ENCODE results near the gene SLC2A13.
A peak's percentile ranks its signal among the peaks of the same experiment; 100 is the strongest.
"Not testable (repeated sequence)": the region's sequence is repeated elsewhere in the genome, so short reads cannot be mapped to it uniquely, and the experiment has no call there.

Gene SLC2A13

DNA sequence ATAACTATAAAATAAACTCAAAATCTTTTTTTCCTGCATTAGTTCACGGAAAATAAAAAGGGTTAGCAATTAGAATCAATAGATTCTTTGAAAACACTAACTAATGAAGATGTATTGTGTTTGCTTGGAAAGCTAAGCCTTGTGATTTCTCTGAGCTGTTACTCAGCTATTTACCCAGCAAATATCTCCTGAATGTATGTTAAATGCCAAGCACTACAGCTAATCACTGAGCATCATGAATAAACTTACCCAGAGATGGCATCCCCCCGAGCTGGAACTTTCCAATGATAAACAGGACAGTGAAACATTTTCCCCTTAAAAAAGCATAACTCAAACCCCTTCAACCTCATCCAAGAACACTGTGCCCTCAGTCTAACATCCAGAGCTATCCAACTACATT lies 71.2 kb downstream of the SLC2A13 start:
- no peak for DNase-seq (ENCODE audit: low spot score)

DNA sequence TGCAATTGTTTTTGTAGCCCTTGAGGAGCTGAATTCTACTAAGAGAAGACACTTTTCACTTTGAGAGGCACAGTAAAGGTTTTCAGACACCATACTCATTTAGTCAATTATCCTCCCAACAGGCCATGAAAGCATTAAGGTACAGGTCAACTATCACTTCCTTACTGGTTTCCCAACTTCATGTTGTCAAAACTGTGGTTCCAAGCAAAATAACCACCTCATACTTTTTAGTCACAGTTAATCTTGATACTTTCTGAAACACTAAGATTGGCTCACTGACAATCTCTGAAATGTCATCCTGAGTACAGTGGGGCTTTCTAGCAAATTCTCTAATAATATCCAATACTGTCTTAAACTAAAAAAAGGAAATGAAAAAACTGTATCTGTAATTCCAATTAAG lies 71.7 kb downstream of the SLC2A13 start:
- DNase-seq (ENCODE audit: low spot score) = no peak

DNA sequence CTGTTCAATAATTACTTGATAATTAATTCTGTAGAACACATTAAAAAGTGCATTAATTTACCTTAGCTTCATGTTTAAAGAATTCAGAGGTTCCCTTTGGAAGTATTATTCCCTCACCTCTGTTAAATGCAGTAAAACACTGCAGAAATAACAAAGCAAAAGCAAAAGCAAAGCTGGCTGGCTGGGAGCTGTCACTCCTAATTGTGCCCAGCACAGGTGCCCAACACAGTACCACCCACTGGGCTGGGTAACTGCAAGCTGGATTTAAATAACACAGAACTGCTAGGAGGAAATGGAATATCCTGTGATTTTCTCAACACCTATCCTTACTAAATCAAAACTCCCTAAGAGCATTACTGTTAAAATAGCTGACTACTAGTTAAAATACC lies 72.6 kb downstream of the SLC2A13 start:
- DNase-seq (ENCODE audit: low spot score) = no peak

DNA sequence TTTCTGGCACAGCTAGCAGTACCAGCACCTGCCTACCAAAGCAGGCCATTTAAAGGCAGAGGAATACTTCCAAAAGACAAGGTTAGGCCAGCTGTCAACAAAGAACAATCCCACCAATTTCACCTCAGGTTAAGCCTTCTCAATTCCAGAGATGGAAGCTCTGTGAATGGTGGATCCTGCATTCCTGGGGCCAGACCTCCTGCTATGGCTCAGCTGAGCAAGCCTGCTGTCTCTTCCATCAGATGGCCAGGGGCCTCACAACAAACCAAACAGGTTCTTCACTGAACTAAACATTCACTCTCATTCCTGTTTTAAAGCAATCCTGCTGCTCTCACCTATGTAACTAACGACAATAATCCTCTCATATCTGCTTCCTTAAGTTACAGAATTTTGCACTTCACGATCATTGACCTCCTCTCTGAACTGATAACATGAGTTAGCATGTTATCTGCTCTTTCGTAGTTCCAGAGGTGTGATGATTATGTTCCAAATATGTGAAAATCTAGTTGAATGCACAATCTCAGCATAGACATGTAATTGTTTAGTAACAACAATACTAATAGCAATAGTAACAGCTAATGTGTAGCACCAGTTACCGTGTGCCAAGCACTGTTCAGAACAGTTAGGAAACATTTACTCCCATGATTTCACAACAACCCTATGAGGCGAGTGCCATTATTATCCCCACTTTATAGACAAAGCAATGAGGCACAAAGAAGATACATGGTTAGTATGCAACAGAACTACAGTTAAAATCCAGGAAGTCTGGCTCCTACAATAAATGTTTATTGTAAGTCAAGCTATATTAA lies 73.2 kb downstream of the SLC2A13 start:
- DNase-seq (ENCODE audit: low spot score) = no peak

DNA sequence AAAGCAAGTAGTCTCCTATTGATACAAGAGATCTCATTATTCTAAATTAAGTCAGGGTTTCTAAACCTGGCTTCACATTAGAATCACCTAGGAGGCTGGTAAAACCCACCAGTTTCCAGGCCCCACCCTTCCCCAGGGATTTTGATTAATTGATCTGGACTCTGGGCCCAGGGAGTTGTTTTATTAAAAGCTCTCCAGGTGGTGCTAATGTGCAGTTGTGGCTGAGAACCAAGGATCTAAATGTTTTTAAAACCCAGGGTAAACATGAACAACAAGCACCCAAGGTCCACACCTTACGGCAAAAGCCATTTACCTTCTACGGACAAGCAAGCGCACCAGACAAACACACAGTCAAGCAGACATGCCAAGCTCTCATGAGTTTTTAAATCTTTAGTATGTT lies 73.9 kb downstream of the SLC2A13 start:
- no peak for DNase-seq (ENCODE audit: low spot score)

DNA sequence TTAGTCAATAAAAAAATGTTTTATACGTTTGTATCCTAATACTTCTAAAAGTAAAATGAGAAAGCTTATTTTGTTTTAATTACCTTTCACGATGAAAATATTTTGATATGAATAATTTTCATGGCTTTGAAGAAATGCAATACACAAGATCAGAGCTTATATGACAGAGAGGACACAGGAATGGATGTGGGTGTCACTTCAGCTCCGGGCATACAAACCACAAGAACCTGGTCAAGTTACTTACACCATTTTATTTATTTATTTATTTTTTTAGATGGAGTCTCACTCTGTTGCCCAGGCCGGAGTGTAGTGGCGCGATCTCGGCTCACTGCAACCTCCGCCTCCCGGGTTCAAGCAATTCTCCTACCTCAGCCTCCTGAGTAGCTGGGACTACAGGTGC lies 74.9 kb downstream of the SLC2A13 start:
- DNase-seq (ENCODE audit: low spot score) = not testable (repeated sequence)

DNA sequence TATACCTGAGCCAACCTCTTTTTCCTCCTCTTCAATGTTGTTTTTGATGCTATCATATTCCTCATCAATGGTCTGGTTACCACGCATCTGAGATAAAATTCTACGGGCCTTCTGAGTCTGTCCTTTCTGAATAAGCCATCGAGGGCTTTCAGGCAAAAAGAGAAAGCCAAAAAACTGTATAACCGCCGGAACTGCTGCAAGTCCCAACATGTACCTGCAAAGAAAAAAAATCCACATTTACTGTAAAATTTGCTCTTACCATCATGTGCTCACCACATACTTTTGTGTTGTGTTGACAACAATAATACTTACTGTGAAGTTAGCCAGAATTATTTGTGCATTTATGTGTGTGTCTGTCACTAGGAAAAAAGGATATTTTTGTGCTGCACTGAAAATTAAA lies 77.6 kb downstream of the SLC2A13 start:
- DNase-seq (ENCODE audit: low spot score) = no peak

DNA sequence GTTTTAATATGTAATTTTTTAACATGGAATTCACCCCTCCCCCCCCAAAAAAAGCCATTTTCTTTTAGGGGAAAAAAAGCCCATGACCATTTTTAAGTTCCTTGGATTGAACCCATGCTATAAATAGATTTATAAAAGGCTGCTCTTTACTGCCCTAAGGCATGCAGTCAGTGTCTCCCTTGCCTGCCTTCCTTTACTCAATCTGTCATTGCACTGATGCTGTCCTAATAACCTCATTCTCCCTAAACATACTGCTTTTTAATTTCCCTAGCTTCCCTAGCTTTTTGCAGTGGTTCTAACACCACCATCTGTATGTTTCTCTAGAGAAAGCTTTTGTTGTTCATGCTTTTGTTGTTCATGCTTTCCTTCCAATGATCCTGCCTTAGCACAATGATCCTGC lies 83.0 kb downstream of the SLC2A13 start:
- DNase-seq (ENCODE audit: low spot score) = no peak

DNA sequence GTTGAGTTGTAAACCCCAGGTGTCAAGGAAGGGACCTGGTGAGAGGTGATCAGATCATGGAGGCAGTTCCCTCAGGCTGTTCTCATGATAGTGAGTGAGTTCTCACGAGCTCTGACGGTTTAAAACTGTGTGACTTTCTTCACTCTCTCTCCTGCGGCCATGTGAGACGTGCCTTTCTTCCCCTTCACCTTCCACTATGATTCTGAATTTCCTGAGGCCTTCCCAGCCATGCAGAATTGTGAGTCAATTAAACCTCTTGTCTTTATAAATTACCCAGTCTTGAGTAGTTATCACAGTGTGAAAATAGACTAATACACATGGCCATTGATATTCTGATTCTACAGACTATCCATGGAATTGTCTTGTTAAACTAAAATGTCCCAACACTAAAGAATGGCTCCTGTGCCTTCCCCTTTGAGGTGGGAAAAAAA lies 85.6 kb downstream of the SLC2A13 start:
- DNase-seq (ENCODE audit: low spot score) = no peak

DNA sequence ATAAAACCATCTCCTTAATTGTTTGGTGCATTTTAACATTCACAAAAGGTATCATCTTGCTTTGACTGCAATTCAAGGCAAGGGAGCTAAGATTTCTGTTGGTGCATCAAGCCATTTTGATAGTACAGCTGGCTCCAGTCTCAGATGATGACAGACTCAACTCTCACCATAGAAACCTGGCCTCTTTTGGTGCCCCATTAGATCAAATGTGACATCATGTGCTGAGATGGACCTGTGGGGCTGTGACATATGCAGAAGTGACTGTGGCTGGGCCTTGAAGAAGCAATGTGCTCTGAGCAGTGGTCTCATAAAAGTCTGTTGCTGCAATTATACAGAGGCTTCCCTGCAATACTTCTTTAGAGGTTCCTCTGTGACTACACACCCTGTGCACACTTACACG lies 88.4 kb downstream of the SLC2A13 start:
- no peak for DNase-seq (ENCODE audit: low spot score)

DNA sequence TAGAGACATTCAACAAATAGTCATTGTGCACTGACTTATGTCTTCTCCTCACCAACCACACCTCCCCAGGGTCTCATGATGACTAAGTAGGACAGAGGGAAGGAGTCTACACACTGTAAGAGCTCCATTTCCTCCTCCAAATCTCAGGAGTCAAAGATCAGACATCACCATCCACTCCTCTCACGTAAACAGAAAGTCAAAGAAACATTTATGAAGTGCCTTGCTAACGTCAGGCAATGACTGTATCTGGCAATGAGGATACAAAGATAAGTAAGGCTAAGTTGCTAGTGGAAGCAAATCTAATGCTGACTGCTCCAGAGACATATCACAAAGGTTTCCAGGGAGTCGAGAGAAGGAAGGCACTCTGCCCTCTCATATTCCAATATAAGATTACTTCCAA lies 88.9 kb downstream of the SLC2A13 start:
- DNase-seq (ENCODE audit: low spot score) = no peak

DNA sequence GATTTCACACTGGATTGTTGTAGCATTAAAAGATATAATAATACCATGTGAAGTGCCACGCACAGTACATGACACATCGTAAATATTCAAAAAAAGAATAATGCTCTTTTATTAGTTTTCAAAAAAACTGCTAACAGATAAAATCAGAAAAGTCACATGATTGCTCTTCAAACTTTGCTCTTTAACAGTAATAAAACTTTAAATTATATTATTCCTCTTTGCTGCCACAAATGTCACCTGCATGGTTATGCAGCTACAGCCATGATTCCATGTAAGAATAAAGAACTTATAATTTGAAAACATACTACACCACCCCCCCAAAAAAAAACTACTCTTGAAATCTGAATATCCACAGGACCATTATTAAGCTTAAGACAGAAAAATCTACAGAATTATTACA lies 90.0 kb downstream of the SLC2A13 start:
- no peak for DNase-seq (ENCODE audit: low spot score)

DNA sequence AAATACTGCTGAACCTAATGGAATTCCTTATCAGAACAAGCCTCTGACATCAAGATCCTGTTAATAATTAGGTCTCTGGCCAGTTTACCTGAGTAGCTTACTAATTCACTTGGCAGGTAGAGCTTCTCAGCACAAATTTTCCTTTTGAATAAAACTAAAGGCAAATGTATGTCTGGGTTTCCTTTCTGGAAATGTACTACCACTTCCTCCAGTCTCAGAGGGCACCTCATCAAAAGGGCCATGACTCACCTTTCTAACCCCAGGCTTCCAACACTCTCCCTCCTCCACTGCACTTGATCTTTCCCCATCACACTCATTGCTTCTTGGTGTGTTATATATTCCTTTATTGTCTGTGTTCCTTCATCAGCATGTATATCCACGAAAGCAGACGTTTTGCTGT lies 90.5 kb downstream of the SLC2A13 start:
- no peak for DNase-seq (ENCODE audit: low spot score)

DNA sequence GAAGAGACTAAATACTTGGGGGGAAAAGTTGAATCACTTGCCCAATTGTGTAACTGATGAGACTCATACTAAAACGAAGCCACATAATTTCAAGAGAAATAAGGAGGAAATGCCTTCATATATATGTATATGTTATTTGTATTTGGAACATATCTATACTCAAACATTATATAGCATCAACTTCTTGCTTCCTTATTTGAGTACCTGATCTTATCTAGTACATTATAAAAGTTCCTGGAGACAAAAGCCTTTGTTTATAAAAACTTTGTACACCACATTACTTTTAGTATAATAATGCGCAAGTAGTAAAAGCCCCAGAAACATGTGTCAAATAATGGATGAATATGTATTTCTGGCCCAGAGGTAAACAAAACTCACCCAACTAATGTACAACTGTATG lies 92.0 kb downstream of the SLC2A13 start:
- DNase-seq (ENCODE audit: low spot score) = no peak

DNA sequence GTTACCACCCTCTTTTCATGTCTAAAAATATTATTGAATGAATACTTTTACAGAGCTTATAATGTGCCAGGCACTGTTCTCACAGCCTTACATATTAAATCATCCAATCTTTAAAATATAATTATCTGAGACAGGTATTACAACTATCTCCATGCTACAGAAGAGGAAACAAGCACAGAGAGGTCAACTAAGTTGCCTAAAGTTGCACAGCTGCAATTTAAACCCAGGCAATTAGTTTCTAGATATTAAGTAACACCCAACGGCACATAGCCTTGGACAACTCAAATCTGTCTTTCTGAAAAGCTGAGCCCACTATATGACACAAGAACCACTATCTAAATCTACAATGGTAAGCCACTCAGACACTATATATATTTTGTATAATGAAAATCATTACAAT lies 92.6 kb downstream of the SLC2A13 start:
- DNase-seq (ENCODE audit: low spot score) = no peak

DNA sequence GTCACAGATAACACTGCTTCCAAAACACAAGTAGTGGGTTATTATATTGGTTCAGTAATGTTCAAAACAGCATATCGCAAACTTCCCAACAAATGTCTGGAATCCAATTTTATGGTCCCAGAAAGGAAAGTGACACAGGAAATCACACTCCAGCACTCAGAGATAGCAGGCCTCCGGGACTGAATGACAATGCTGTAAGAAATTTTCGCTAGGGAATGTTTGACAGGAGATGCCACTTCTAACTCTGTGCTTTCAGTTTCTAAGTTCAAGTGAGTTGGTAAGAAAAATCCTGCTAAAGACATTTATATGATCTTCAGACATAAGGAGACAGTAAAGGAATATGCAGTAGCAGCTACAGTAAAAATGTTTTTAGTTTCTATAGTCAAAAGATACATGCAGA lies 93.2 kb downstream of the SLC2A13 start:
- no peak for DNase-seq (ENCODE audit: low spot score)

DNA sequence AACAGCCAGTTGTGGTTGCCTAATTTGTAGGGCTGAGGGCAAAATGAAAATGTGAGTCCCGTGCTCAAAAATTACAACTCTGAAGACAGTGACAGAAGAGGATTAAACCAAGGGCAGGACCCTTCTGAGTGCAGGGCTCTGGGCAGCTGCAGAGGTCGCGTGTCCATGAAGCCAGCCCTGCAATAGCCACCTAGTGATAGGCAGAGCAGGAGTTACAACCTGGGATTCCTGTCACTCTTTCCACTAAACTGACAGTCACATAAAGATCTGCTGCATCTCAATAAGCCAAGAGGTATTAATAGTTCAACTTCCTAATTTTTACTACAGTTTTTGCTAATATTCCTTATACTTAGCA lies 94.1 kb downstream of the SLC2A13 start:
- no peak for DNase-seq (ENCODE audit: low spot score)

DNA sequence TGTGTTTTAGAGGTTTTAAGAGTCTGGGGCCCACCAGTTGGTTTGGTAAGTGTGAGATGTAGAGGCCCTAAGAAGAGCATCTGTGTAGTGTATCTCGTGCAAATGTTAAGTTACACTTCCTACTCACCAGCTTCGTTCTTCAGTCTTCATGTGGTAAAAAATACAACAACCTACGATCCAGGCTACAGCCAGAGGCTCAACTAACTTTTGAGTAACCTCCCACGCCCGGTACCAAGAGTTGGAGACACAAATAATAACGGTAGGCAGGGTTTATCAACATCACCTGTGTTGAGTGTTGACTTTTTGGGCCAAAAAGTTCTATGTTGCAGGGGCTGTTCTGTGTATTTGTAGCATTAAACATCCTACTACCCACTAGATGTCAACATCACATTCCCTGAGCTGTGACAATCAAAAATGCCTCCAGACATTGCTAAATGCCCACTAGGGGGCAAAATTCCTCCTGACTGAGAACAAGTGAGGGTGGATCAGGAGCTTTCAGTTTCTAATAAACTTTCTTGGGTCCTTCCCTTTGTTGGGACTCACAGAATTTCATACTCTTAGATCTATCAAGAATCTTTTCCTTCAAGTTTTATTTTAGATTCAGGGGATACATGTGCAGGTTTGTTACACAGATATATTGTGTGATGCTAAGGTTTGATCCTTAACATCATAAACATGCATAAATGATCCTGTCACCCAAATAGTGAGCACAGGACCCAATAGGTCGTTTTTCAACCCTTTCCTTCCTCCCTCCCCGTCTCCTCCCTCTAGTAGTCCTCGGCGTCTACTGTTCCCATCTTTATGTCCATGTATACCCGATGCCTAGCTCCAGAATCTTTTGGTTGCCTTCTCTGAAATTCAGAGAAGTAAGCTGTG lies 94.7 kb downstream of the SLC2A13 start:
- peak; percentile 71 for DNase-seq (ENCODE audit: low spot score)

DNA sequence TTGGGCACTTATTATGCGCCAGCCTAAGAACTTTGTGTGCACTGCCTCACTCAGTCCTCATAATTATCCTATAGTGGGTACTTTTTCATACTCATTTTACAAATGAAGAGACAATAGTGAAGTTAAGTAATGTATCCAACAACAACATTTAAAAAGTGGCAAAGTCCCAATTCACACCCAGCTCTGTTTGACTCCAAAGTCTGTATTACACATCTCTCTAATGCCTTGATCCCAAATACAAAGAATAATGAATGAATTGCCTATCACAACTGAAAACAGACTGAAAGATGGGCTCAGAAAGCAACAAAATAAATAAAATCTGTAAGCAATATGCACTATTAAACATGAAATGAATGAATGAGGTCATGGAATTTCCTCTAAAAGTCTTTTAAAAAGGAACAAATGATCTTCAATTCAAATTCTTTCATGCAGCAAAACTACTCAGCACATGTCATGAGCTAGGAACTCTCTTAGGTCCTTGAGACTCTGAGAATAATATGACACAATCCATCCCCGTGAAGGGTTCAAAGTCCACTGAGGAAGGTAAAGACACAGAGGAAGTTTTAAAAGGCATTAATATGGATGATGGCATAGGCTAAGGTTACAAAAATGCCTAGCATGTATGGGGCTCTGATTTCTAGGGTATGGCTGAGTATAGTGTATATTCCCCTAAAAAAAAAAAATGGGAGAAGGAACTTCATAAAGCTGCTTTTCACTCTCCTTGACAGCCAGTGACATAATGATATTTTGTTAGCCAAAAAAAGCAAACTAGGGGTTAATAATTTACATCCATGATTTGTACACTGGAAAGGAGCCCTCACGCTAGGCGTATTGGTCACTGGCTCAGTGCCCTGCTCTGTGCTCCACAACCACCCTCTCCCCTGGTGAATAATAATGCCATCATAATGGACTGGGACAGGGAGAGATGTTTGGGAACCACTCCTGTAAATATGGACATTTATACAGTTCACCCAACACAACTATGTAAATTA lies 103.4 kb downstream of the SLC2A13 start:
- DNase-seq (ENCODE audit: low spot score) = no peak

DNA sequence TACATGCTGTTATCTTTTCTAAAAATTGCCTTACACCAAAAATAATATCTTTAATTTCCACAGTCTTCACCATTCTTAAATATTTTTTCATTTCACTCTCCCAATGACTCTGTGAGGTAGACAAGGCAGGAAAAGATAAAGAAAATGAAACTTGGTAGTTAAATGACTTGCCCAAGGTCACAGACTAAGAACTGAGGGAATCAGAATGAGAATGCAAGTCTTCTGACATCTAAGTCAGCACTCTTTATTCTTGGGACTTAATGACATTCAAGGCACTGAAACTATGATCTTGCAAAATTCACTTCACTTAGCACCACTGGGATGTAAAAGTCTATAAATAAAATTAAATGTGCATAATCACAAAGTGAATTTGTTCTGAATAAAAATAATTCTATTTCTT lies 104.5 kb downstream of the SLC2A13 start:
- no peak for DNase-seq (ENCODE audit: low spot score)

DNA sequence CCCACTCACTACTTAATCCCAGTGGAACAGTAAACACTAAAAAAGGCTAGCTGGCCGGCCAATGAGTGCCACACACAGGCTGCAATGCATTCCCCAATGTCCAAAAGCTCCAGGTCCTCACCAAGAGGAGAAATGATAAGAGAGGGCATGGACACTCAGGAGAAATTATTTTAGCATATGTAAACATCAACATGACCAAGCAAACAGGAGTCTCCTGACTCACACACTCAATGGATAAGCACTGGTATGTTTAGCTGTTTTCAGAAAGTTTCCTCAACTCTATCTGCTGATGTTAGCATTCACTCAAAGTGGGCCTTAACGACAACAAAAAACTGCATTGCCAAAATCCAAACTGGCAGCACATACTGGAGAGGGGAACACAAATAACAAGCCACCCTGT lies 105.0 kb downstream of the SLC2A13 start:
- DNase-seq (ENCODE audit: low spot score) = no peak

DNA sequence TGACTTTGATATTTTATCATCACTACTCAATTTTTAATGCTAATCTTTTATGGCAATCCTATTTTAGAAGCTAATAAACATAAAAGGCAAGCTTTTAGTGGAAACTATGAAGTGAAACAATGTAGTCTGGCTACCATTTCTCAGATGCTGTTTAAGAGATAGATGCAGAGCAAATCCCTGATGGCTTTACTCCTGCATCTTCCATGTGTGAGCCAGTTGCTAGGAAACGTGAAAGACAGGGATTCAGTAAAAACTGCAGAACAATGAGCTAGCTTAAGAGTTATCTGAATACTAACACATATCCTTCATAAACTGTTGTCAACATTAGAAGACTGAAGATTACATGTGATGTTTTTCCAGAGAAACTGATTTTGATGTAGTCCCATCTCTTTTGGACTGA lies 112.6 kb downstream of the SLC2A13 start:
- DNase-seq (ENCODE audit: low spot score) = peak; percentile 40

All from putamen (tissue), 1 donor.